Measurements from ENCODE around the gene ARMC9.
"Not testable (repeated sequence)": the region's sequence is repeated elsewhere in the genome, so short reads cannot be mapped to it uniquely, and the experiment has no call there.

DNA sequence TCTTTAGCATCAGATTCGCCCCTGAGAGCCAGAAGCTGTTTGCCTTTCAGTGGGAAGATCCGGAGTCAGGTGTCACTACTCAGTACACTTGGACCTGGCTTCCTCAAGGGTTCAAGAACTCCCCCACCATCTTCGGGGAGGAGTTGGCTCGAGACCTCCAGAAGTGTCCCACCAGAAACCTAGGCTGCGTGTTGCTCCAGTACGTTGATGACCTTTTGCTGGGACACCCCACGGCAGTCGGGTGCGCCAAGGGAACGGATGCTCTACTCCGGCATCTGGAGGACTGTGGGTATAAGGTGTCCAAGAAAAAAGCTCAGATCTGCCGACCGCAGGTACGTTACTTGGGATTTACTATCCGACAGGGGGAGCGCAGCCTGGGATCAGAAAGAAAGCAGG is 205.8 kb downstream of the ARMC9 start:
- not testable (repeated sequence) for TF ChIP-seq CTCF, POLR2A (IDR thresholded peaks at IDR 0.05)

Measured in body of pancreas (tissue), 4 donors.